SU-DHL-6 (cell line): ENCODE data around the gene ADAMTS16.

Experiments
- H2AFZ ChIP-seq: fragments of 200-600 bp; sonication (generic); 2 replicates; pipeline ENCODE4 v1.6.1; 2014; ENCODE audit warnings: low read depth, mild to moderate bottlenecking, moderate library complexity, mixed read lengths, antibody characterized with exemption, low read length; ENCODE audit not compliant: severe bottlenecking
- H3F3A ChIP-seq: fragments of 200-600 bp; shearing (Covaris generic); 2 replicates; pipeline ENCODE4 v1.6.0; 2016; ENCODE audit warnings: antibody characterized with exemption, mild to moderate bottlenecking; ENCODE audit not compliant: insufficient read depth
- H3K27ac ChIP-seq: fragments of 200-600 bp; sonication (generic); 2 replicates; pipeline ENCODE4 v1.5.1; 2016; ENCODE audit warnings: low read depth, mild to moderate bottlenecking, low read length, moderate library complexity, mixed read lengths
- H3K27me3 ChIP-seq: fragments of 200-600 bp; sonication (generic), shearing (Covaris generic); 2 replicates; pipeline ENCODE4 v1.6.0; 2014; ENCODE audit warnings: mild to moderate bottlenecking, low read length
- H3K36me3 ChIP-seq: fragments of 200-600 bp; sonication (generic); 2 replicates; pipeline ENCODE4 v1.6.1; 2014; ENCODE audit warnings: mild to moderate bottlenecking, low read length, mixed read lengths
- H3K4me2 ChIP-seq: fragments of 300-600, 200-600 bp; shearing (Covaris generic), sonication (generic); 2 replicates; pipeline ENCODE4 v1.6.0; 2014; ENCODE audit warnings: low read length, low read depth, mild to moderate bottlenecking; ENCODE audit not compliant: poor library complexity, severe bottlenecking
- H3K4me3 ChIP-seq: fragments of 200-600 bp; sonication (generic); 2 replicates; pipeline ENCODE4 v1.5.1; 2014; ENCODE audit warnings: antibody characterized with exemption, low read length, mild to moderate bottlenecking, mixed read lengths; ENCODE audit not compliant: insufficient read depth, poor library complexity, severe bottlenecking
- H3K79me2 ChIP-seq: fragments of 200-600 bp; sonication (generic); 2 replicates; pipeline ENCODE4 v1.6.1; 2014; ENCODE audit warnings: mild to moderate bottlenecking, low read length, moderate library complexity; ENCODE audit not compliant: insufficient read depth
- H3K9ac ChIP-seq: fragments of 200-600 bp; sonication (generic); 2 replicates; pipeline ENCODE4 v1.7.0; 2014; ENCODE audit warnings: mild to moderate bottlenecking, low read length
- H3K9me2 ChIP-seq: fragments of 200-600 bp; sonication (generic); replicated peaks from 2 replicates; pipeline ENCODE4 v1.6.1; 2014; ENCODE audit warnings: low read length; ENCODE audit not compliant: insufficient read depth
- H3K9me3 ChIP-seq: fragments of 200-600 bp; sonication (generic); 2 replicates; pipeline ENCODE4 v1.6.1; 2014; ENCODE audit warnings: low read length, mixed read lengths; ENCODE audit not compliant: insufficient read depth
- H4K20me1 ChIP-seq: fragments of 200-600 bp; sonication (generic); 2 replicates; pipeline ENCODE4 v1.6.1; 2014; ENCODE audit warnings: low read depth, mild to moderate bottlenecking, antibody characterized with exemption, low read length, moderate library complexity, mixed read lengths
- CTCF ChIP-seq: fragments of 200-600 bp; sonication (generic); IDR thresholded peaks from one replicate; pipeline ENCODE4 v1.5.1; 2017; ENCODE audit warnings: antibody characterized with exemption, mild to moderate bottlenecking, low read length, moderate library complexity; ENCODE audit not compliant: insufficient read depth, poor library complexity, severe bottlenecking
- EZH2phosphoT487 ChIP-seq: fragments of 200-600 bp; sonication (generic), shearing (Covaris generic); conservative IDR thresholded peaks from 2 replicates; pipeline ENCODE4 v1.6.1; 2018; ENCODE audit warnings: mild to moderate bottlenecking, antibody characterized with exemption, low read length, moderate library complexity, mixed read lengths

The ADAMTS16 gene

DNA sequence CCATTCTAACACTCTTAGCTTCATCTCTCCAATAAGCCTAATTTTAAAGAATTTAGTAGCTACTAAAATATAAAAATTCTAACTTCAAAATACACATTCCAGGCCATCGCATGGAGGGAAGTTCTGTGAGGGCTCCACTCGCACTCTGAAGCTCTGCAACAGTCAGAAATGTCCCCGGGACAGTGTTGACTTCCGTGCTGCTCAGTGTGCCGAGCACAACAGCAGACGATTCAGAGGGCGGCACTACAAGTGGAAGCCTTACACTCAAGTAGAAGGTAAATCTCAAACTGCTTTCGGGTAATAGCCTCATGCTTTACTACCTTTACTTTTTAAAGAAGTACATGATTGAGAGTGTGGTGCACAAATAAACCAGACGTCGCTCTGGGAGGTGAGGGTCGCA lies 94.8 kb downstream of the ADAMTS16 start:
- Histone ChIP-seq H3K79me2 (no peaks in the 10 kb centered on the region), H3K4me2 (no peak overlapping the region), H3F3A (no peaks in the 10 kb centered on the region), H3K9me3 (no peaks in the 10 kb centered on the region), H4K20me1 (no peaks in the 10 kb centered on the region), H3K27me3 (no peaks in the 10 kb centered on the region), H3K36me3 (no peaks in the 10 kb centered on the region), H3K9ac (no peak overlapping the region), H3K4me3 (no peak overlapping the region), H3K9me2 (no peaks in the 10 kb centered on the region), H2AFZ (no peak overlapping the region), H3K27ac (no peak overlapping the region)
- no peak for TF ChIP-seq EZH2phosphoT487

DNA sequence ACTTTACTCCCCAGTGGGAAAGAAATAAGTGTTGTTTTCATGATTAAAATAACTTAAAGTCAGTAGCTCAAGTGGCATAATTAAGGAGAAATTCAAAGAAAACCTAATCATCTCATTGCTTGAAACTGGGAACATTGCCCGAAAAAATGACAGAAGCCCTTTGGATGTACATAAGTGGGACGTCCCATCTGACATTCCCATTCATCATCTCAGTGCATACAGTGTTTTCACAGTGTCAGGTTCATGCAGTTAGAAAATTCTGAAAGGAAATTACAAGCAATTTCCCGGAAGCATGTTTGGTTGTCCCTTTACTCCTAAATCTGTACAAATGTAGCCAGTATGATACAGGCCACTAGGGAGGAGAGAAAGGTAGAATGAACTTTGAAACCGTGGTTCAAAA lies 95.6 kb downstream of the ADAMTS16 start:
- Histone ChIP-seq H3K9ac (no peak overlapping the region), H3K36me3 (no peaks in the 10 kb centered on the region), H3K9me2 (no peaks in the 10 kb centered on the region), H3K4me3 (no peak overlapping the region), H3K9me3 (no peaks in the 10 kb centered on the region), H3F3A (no peaks in the 10 kb centered on the region), H3K27ac (no peak overlapping the region), H4K20me1 (no peaks in the 10 kb centered on the region), H2AFZ (no peak overlapping the region), H3K27me3 (no peaks in the 10 kb centered on the region), H3K4me2 (no peak overlapping the region), H3K79me2 (no peaks in the 10 kb centered on the region)
- TF ChIP-seq CTCF (no peak), EZH2phosphoT487 (no peak)

DNA sequence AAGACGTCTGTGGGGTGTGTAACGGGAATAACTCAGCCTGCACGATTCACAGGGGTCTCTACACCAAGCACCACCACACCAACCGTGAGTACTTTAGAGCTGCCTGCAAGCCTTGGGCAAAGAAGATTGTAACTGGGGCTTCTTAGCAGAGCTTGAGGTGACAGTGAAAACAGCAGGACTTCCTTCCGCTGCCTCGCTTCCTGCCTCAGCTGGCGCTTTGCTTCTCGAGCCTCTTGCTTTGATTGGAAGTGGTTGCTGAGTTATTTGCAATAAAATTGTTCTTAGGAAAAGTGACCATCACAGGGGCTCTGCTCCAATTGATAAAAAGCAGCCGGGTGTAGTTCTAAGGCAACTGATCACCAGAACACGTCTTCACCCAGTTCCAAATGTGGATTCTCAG lies 99.1 kb downstream of the ADAMTS16 start:
- no peak overlapping the region for H3K4me3 ChIP-seq
- no peak overlapping the region for H3K27ac ChIP-seq
- H3K27me3 ChIP-seq = no peaks in the 10 kb centered on the region
- H3K9me2 ChIP-seq = no peaks in the 10 kb centered on the region
- no peak overlapping the region for H3K4me2 ChIP-seq
- no peaks in the 10 kb centered on the region for H3K36me3 ChIP-seq
- no peaks in the 10 kb centered on the region for H3F3A ChIP-seq
- H3K9ac ChIP-seq = no peak overlapping the region
- no peaks in the 10 kb centered on the region for H4K20me1 ChIP-seq
- TF ChIP-seq CTCF (no peak), EZH2phosphoT487 (no peak)
- no peaks in the 10 kb centered on the region for H3K9me3 ChIP-seq
- no peaks in the 10 kb centered on the region for H3K79me2 ChIP-seq
- H2AFZ ChIP-seq = no peak overlapping the region

GRCh38 chr5:5240234-5240633 lies 100.1 kb downstream of the ADAMTS16 start:
- H3F3A ChIP-seq = no peaks in the 10 kb centered on the region
- no peak overlapping the region for H3K27ac ChIP-seq
- H3K9me2 ChIP-seq = no peaks in the 10 kb centered on the region; the same call in 1 of the 2 replicates
- no peak overlapping the region for H3K4me3 ChIP-seq
- no peaks in the 10 kb centered on the region for H3K27me3 ChIP-seq
- no peak overlapping the region for H2AFZ ChIP-seq
- no peak overlapping the region for H3K4me2 ChIP-seq
- no peak for TF ChIP-seq CTCF
- TF ChIP-seq EZH2phosphoT487 = no peak
- no peaks in the 10 kb centered on the region for H3K36me3 ChIP-seq
- H3K9me3 ChIP-seq = no peaks in the 10 kb centered on the region
- H3K9ac ChIP-seq = no peak overlapping the region
- H4K20me1 ChIP-seq = no peaks in the 10 kb centered on the region
- H3K79me2 ChIP-seq = no peaks in the 10 kb centered on the region
